Measurements from ENCODE around the gene ISLR2. TPM values are rescaled to one million over a fixed set of nuclear protein-coding genes. Genes with fewer than 3 reads are reported as not detected.

Gene ISLR2
- total and polyA plus RNA-seq, 12 donors: 0.13 to 2.6 (median 0.48) TPM; not detected in 1

DNA sequence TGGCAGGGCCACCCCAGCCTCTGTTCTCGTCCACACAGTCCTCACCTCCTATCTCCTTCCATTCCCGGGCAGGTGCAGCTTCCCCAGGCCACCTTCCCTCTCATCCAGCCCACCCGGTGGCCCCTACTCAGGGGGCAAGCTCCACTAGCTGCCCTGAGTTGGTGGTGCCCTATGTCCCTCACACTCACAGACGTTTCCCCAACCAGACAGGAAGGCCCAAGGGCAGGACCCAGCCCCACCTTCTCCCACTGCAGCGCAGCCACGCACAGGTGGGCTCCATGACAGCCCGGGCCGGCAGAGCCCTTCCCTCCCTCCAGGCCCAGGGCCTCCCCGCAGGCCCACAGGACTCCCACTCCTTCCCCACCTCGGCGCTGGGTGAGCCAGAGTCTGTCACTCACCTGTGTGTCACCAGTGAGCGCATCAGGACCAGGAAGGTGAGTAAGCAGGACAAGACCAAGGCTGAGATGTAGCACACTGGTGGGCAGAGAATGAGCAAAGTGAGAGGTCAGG, 54.3 kb downstream of the ISLR2 start:
- Histone ChIP-seq H3K36me3 (replicated peaks in 1 of 2) (no peaks in the 10 kb centered on the region), H3K27ac (no peak overlapping the region), H3K9me3 (replicated peaks in 1 of 3) (no peaks in the 10 kb centered on the region), H3K4me3 (no peak overlapping the region), H3K4me1 (replicated peaks in 1 of 2) (peaks cover 3 to 10% of the 10 kb centered on the region in 2 donors), H3K27me3 (no peaks in the 10 kb centered on the region)
- no peak for DNase-seq
- intact Hi-C loops (cut with DNase I): no loop called here
- no peak for TF ChIP-seq POLR2A (IDR thresholded peaks at IDR 0.05)
- WGBS, 4 donors: 85 to 90% (median 88%) methylated on average over 3 to 12 of the region's 12 CpGs

DNA sequence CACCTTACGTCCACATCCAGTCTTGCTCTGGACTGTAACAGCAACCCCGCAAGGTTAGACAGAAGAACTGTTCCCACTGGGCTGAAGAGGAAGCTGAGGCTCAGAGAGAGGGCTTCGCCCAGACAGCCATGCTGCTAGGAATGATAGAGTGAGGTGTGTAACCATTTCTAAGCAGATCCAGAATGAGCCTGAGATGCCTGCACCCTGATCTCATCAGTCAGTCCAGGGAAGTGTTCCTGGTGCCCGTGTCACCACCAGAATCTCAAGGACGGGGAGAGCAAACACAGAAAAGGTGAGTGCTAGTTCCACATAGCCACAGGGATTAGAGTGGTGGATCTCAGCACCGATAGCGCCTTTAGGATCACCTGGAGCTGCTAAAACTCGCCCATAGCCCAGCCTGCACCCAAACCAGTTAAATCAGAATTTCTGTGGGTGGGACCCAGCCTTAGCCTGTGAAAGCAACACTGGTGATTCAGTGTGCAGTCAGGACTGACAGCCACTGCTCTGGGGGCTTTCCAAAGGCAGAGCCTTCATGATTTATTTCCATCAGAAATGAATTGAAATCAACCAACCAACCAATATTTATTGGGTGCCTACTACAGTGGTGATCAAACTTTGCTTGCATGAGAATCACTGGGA, 55.4 kb downstream of the ISLR2 start:
- no peak for DNase-seq
- 67 to 81% (median 76%) methylated on average over 3 to 8 of the region's 8 CpGs for WGBS, 4 donors
- H3K4me1 ChIP-seq (replicated peaks in 1 of 2): no peaks in the 10 kb centered on the region
- H3K4me3 ChIP-seq: no peak overlapping the region
- TF ChIP-seq, protein P1, sequence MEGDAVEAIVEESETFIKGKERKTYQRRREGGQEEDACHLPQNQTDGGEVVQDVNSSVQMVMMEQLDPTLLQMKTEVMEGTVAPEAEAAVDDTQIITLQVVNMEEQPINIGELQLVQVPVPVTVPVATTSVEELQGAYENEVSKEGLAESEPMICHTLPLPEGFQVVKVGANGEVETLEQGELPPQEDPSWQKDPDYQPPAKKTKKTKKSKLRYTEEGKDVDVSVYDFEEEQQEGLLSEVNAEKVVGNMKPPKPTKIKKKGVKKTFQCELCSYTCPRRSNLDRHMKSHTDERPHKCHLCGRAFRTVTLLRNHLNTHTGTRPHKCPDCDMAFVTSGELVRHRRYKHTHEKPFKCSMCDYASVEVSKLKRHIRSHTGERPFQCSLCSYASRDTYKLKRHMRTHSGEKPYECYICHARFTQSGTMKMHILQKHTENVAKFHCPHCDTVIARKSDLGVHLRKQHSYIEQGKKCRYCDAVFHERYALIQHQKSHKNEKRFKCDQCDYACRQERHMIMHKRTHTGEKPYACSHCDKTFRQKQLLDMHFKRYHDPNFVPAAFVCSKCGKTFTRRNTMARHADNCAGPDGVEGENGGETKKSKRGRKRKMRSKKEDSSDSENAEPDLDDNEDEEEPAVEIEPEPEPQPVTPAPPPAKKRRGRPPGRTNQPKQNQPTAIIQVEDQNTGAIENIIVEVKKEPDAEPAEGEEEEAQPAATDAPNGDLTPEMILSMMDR (IDR thresholded peaks at IDR 0.05): no peak
- no peak for TF ChIP-seq POLR2A (IDR thresholded peaks at IDR 0.05)
- H3K9me3 ChIP-seq (replicated peaks in 1 of 3): no peaks in the 10 kb centered on the region
- no peaks in the 10 kb centered on the region for H3K27me3 ChIP-seq
- H3K27ac ChIP-seq: no peak overlapping the region
- no peaks in the 10 kb centered on the region for H3K36me3 ChIP-seq (replicated peaks in 1 of 2)
- intact Hi-C loops (cut with DNase I): no loop called here

Small RNAs within 50 kb of the gene (small RNA-seq; reads per million reads assigned to genes)
- 0 reads per million in 2 donors for gene RF00017

Other genes with a start within 250 kb of the ISLR2 start
- 10 to 100 TPM in 4 of 9 donors, 1 to 10 TPM in 5; 5.3 to 31.7 (median 8.5) TPM for gene LOXL1, start 204.1 kb upstream of the ISLR2 start, total RNA-seq
- 10 to 100 TPM in 2 of 3 donors, 1 to 10 TPM in 1; 8.0 to 58.0 (median 22.5) TPM for gene LOXL1, start 204.1 kb upstream of the ISLR2 start, polyA plus RNA-seq
- gene STOML1, start 138.3 kb upstream of the ISLR2 start, total RNA-seq: 10 to 100 TPM; 21.7 to 92.2 (median 33.0) TPM
- gene STOML1, start 138.3 kb upstream of the ISLR2 start, polyA plus RNA-seq: 10 to 100 TPM in 2 of 3 donors, 1 to 10 TPM in 1; 8.6 to 27.5 (median 23.9) TPM
- gene PML, start 135.9 kb upstream of the ISLR2 start, total RNA-seq: 100 to 1,000 TPM in 1 of 9 donors, 10 to 100 TPM in 7, 1 to 10 TPM in 1; 7.0 to 103 (median 63.9) TPM
- 10 to 100 TPM; 10.5 to 44.1 (median 37.0) TPM for gene PML, start 135.9 kb upstream of the ISLR2 start, polyA plus RNA-seq
- gene GOLGA6A, start 48.0 kb upstream of the ISLR2 start, total RNA-seq: under 1 TPM in 1 of 9 donors, not detected in 8; 0.44 TPM
- under 1 TPM in 1 of 3 donors, not detected in 2; 0.03 TPM for gene GOLGA6A, start 48.0 kb upstream of the ISLR2 start, polyA plus RNA-seq
- 10 to 100 TPM in 7 of 9 donors, 1 to 10 TPM in 2; 7.9 to 63.4 (median 31.1) TPM for gene ISLR, start 43.1 kb downstream of the ISLR2 start, total RNA-seq
- gene ISLR, start 43.1 kb downstream of the ISLR2 start, polyA plus RNA-seq: 10 to 100 TPM in 2 of 3 donors, 1 to 10 TPM in 1; 6.1 to 26.3 (median 19.2) TPM
- 10 to 100 TPM in 1 of 9 donors, 1 to 10 TPM in 4, under 1 TPM in 2, not detected in 2; 0.22 to 12.6 (median 3.1) TPM for gene STRA6, start 72.2 kb downstream of the ISLR2 start, total RNA-seq
- gene STRA6, start 72.2 kb downstream of the ISLR2 start, polyA plus RNA-seq: 10 to 100 TPM in 1 of 3 donors, 1 to 10 TPM in 2; 1.2 to 11.7 (median 9.4) TPM
- gene CCDC33, start 105.7 kb downstream of the ISLR2 start, total RNA-seq: 1 to 10 TPM in 1 of 9 donors, under 1 TPM in 5, not detected in 3; 0.11 to 1.1 (median 0.22) TPM
- under 1 TPM; 0.30 to 0.48 (median 0.42) TPM for gene CCDC33, start 105.7 kb downstream of the ISLR2 start, polyA plus RNA-seq
- 1,000 to 10,000 TPM in 7 of 9 donors, 100 to 1,000 TPM in 2; 635 to 5,219 (median 1,434) TPM for gene CYP11A1, start 237.1 kb downstream of the ISLR2 start, total RNA-seq
- gene CYP11A1, start 237.1 kb downstream of the ISLR2 start, polyA plus RNA-seq: 1,000 to 10,000 TPM in 1 of 3 donors, 100 to 1,000 TPM in 2; 233 to 4,804 (median 738) TPM